ENCODE measurements around the gene LRRC15.

LRRC15 gene

DNA sequence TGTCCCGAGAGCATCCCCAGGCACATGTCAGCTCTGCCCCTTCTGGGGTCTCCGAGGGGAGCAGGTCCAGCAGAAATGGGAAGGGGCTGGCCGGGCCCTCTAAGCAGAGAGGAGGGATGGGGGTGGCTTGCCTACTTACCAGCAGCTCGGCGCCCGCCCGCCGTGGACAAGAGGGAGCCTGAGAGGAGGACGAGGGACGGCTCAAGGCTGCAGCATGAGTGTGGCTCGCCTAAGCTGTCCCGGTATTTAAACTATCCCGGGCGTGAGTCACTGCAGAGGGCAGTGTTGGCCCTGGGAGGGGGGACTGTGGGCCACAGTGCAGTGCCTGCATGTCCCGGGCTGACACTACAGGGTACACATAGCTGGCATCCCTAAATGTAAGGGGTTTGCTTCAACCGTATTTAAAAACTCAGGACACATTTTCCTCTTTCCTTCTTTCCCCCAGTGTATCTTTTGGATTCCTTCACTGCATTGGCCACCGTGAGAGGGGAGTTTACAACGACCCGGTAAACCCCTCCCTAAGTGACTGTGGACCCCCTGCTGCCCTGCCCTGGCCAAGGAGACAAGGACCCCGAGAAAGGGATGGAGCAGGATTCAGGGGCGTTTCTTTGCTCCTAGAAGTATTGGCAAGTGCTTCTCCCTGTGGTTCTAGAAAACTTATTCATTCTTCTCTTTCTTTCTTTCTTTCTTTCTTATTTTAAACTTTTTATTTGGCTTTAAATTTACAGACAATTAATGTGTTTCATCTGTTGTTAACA lies at the start of gene LRRC15:
Gene LRRC15, minus strand, starts transcription at position 222 of the 758 bp plus-strand sequence. CDS start 8,700 bp downstream, outside the sequence.
- DNase-seq = no peak

DNA sequence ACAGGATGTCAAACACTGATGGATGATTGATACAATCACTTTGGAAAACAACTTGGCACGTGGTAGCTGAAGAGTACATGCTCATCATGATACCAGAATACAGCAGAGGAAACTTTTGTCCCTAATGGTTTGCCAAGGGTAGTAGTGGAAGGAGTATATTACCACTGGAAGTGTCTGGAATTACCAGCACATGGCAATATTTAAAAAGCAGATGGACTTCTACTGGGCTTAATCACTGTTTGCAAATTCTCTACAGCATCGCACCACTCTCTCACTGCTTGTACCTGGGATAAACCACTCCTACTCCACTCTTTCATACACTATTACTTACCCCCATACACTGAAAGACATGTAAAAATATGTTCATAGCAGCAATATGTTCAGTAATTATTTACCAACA lies 49.1 kb upstream of the LRRC15 start:
- no peak for DNase-seq

DNA sequence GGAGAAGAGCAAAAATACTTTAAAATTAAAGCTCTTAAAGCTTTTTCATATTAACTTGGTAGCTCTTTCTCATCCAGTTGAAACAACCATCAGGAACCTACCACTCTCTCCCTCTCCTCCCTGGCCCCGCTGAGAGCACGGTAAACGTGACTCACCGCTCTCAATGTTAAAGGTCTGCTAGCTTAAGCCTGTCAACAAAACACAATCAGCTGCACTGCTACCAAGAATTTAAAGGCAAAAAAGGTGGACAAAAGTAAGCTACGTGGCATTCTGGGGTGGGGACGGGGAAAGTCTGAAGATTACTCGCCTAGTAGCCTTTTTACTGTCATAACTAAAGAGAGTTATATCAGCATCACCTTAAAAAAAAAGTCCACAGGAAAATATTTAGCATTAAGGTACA lies 37.9 kb upstream of the LRRC15 start:
- no peak for DNase-seq

DNA sequence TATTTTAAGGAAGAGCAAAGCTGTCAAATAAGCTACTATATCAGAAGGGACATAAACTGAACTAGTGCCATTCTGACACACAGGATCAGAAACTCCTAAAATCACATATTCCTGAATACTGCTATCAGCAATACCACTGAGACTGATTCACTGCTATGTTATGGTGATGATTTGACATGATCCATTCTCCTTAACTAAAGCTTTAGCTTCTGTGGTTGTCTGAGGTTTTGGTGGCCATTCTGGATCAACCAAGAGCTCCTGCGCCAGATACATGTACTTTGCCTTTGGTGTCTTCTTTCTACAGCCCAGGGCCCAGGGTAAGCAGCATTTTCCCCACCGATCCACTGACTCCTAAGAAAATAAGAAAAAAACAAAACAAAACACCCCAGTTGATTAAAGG lies 36.2 kb upstream of the LRRC15 start:
- DNase-seq = no peak

DNA sequence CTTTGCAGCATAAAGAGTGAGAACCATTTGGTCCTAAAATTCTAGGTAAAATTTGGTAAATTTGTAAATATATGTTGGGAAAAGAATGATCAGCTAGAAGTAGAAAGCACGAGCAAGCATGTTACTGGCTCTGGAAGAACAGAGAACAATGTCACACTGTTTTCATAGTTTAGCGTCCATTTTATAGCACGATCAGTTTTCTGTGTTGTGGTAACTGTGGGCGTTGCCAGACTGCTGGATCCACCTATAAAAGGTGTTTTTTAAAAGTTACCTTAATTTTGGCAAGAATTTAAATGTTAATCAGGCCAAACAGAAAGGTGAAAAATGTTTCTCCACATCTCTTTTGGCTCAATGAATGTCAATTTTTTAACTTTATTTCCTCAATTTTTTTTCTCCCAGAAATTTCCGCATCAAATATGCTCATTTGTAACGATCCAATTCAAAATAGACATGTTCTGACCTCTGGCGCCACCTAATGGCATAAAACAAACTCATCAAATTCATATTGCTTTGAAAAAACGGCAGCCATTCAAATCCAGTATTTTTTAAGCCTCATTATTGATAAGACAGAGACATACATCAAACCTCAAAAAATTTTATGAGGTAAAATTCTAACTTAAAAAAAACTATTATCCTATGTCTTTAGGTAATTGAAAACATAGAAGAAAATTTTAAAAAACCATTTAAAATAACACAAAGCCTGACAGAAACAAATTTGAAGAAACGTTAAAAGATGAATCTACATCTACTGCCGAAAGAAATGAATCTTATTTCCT lies 35.0 kb upstream of the LRRC15 start:
- DNase-seq = peak in 1 of 2 donors; percentile 7

DNA sequence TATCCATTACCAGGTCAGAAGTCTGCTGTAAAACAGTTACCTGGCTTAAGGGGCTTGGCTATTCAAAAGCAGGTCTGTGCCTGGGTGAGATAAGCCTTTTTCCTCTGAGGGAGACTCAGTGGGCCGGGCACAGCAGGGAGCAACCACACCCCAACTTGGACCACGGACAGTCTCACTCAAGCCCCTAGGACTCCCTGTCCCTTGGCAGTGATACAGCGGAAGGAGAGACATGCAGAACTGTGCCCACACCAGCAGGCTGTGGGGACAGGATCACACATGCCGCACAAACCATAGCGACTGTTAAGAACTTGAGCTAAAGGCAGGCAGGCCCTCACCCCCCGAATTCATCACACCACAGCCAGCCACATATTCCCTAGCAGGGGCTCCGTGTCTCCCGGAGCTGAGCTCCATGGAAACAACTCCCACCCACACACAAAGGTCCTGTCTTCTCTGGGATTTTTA lies 32.4 kb upstream of the LRRC15 start:
- DNase-seq = no peak

DNA sequence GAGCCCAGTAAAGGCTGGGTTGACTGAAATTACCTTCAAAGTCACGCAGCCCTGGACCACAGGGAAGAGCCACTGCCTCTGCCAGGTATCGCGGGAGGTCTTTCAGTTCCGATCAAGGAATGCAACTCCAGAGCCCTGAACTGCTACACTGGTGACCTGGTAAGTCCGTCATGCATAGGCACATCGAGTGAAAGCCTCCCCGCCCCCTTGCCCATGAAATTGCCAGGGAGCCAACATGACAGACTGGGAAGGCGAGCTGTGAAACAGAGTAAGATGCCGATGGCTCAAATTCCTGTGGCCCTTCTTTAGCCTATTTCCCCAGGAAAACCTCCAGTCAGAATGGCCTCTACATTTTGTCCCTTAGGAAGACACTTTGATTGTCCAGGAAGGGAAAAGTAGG lies 31.8 kb upstream of the LRRC15 start:
- DNase-seq = no peak

DNA sequence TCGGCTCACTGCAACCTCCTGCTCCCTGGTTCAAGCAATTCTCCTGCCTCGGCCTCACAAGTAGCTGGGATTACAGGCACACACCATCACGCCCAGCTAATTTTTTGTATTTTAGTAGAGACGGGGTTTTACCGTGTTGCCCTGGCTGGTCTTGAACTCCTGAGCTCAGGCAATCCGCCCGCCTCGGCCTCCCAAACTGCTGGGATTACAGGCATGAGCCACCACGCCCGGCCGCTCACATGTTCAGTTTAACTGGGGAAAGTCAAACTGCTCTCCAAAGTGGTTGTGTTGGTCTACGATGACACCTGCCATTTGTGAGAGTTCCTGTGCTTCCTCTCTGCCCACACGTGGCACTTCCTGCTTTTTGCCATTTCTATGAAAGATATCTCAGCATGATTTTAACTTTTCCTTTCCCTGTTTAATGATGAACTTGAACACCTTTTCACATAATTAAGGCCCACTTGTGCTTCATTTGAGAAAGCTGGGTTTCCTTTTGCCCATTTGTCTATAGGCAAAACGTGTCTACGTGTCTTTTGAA lies 30.4 kb upstream of the LRRC15 start:
- no peak for DNase-seq

DNA sequence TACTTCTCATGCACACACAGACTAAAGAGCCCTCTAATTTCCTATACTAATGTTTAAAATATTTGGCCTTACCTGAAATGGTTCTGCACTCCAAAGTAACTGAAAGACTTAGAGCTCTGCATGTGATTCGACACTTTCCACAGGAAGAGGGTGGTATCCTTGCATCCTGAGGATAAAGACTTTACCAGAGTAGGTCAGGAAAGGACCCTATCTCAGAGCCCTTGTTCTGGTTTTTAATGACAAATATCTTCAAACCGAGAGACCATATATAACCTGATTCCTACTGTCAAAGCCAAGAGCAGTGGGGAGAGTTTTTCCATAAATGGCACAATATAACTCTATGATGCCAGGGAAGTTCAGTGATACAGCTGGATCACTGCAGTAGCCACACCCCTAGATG lies 29.6 kb upstream of the LRRC15 start, which contains the start of gene GP5:
Gene GP5, minus strand, starts transcription at position 101 of the 400 bp plus-strand sequence. CDS start 984 bp downstream, outside the sequence.
- no peak for DNase-seq

DNA sequence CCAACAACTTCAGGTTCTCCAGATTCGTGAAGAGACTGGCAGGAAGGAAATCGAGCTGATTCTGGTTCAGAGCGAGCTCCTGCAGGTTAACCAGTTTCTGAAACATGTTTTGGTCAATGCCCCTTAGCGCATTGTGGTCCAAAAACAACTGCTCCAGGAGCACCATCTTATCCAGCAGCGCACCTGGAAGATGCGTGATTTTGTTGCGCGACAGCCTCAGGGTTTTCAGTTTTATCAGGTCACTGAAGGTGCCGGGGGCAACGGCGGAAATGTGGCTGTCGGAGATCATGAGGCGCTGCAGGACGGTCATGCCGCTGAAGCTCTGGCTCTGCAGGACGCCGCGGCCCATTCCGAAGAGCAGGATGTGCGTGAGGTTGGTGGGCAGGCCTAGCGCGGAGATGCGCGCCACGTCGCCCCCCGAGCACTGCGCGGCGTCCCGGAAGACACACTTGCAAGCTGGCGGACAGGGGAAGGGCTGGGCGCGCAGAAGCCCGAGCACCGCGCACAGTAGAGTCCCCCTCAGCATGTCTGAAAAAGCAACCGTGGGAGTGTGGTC lies 28.3 kb upstream of the LRRC15 start:
- no peak for DNase-seq

DNA sequence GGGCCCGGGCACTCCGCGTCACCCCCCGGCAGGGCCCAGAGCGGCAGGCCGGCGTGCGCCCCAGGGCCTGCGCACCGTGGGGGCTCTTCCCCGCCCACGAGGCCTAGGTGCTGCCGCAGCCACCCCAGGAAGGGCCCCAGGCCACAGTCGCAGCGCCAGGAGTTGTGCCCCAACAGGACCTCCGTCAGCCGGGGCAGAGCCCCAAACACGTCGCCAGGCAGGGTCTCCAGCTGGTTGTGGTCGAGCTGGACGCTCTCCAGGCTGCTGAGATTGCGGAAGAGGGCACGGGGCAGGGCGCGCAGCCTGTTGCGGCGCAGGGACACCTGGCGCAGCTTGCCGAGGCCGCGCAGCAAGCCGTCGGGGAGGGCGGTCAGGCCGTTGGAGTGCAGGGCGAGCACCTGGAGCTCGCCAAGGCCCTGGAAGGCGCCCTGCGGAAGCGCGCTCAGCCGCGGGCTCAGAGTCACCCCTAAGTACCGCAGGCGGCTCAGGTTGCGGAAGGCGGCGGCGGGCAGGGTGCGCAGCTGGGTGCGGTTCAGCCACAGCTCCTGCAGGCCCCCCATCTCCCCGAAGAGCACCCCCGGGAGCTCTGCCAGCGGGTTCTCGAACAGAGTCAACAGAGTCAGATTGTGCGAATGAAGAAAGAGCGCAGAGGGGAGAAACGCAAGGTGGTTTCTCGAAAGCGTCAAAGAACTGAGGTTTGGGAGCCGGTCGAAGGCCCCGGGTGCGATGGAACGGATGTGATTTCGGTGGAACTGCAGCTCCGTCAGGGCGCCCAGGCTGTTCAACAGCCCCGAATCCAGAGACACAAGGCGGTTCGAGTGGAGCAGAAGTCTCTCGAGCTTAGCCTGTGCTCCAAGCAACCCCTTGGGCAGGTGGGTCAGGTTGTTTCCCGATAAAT lies 27.6 kb upstream of the LRRC15 start:
- peak in 1 of 2 donors; percentile 6 for DNase-seq

DNA sequence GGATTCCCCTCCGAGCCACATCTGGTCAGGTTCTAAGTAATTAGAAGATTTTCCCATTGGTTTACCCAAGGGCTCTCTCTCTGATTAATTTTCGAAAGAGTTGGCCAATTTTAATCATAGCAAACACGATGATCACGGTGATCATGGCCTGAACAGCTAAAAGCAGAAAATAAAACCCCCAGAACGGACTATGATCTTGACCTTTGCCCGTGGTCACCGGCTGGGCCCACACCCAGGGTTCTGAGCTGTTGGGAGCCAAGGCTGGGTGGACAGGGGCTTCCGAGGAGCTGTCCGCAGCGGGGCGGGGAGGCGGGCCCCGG lies 27.0 kb upstream of the LRRC15 start:
- DNase-seq = no peak

DNA sequence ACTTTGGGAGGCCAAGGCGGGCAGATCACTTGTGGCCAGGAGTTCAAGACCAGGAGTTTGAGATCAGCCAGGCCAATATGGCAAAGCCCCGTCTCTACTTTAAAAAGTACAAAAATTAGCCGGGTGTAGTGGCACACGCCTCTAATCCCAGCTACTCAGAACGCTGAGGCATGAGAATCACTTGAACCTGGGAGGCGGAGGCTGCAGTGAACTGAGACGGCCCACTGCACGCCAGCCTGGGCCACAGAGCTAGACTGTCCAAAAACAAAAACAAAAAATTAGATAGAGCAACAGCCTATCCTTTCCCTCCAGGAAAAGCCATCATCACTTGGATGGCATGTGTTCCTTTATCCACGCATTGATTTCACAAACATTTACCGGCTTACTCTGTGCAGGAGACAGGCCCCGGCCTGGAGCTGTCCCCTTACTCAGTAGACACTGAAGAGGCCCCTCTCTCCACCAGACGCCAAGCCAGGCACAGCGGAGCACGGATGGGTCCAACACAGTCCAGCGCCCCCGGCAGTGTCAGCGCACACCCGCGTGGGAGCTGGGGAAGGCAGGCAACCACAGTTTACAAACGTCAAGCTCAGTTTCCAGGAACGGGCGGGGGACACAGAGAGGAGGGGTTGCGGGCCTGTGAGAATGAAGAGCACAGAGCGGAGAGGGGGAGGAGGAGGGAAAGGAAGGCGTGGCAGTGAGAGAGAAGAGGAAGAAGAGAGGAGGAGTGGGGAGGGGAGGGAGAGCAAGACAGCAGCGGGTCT lies 26.4 kb upstream of the LRRC15 start:
- peak in 1 of 2 donors; percentile 65 for DNase-seq

DNA sequence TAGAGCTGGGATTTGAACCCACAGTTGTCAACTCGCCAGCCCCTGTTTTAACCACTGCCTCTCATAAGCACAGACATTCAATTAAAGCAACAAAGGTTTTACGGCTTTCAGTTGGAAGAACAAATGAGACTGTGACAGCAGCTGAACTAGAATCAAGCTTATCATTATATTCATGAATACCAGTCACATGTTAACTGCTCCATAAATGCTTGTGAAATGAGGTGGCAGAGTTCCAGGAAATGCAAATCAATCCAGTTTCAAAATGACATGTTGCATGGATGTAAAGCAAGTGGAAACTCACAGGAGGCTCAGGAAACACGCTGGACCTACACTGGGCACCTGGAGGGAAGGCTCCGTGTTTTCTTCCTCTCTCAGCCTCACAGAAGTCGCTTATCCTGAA lies 25.7 kb upstream of the LRRC15 start:
- DNase-seq = no peak

DNA sequence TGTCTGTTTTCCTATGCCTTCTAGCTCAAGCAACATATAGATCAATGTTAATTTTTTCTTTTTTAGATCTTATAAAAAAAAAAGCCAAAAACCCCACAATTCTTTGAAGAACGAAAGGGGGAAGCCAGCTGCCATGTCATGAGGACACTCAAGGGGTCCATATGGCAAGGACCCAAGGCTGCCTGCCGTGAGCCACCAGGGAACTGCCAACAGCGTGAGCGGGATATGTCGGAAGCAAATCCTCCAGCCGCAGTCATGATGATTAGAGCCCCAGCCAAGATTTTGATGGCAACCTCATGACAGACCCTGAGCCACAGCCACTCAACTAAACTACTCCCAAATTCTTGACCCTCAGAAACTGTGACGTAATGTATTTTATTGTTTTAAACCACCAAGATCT lies 23.0 kb upstream of the LRRC15 start:
- no peak for DNase-seq

DNA sequence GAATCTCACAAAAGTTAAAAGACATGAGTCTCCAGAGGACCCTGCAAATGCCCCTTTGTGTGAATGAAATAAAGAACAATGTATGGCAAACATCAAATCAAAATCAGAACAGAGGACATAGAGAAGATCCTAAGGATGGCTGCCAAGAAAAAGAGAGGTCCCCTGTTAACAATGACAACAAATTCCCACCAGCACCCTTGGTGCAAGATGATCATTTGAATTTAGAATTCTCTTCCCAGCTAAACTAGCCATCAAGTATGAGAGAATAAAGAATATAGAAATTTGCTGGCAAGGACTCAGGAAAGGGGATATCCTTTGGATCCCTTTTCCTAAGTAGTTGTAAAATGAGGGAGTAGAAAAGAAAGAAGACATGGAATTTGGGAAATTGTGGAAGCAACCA lies 21.3 kb upstream of the LRRC15 start:
- DNase-seq = no peak

DNA sequence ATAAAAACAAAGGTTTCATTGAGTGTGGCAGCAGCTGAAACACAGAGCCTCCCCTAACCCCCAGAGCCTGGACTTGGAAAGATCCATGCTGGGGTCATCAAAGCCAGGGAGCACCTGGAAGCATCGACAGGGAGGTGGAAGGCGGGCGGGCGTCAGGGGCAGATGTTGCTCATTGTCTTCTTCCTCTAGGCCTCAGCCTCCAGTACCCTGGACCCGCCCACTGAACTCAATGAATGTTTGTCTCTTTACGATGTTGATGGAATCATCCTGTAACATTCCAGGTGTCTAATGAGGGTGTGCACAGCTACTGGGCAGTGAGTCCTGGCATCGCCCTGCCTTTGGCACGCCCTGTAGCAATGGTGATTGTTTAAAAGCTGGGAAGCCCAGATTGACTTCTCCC lies 19.7 kb upstream of the LRRC15 start:
- DNase-seq = no peak

DNA sequence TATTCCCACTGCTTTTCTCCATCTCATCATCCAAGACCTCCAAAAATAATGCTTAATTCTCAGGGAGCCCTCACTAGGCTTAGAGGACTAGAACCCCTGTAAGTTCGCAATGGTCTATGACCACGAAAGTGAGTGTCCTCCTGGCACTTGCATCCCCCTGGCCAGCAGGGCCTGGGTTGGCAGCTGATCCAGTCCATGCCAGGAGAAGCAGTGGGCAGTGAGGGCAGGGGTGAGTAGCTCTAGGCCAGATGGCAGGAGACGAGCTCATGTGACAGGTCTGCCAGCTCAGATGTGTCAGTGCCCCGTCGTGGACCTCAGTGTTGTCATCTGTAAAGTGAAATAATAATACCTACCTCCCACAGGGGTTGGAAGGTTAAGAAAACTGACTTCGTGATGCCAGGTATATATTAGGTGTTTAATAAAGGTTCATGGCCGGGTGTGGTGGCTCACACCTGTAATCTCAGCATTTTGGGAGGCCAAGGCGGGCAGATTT lies 18.4 kb upstream of the LRRC15 start:
- DNase-seq = no peak

DNA sequence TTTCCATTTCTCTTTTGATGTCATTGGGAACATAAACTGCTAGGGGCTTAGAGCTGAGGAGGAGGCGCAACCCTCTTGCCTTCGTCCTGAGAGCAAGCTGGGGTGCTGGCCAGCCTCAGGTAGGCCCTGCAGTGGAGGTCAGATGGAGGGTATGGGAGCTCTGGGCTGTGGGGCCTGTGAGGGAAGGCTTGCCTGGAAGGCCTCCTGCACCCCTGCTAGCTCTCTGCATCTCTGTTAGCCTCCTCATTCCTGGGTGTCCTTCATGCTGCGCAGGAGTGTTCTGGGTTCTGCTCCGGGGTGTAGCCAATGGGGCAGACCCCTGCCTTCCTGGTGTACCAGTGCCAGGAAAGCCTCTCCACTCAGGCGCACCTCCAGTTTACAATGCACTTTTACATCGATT lies 17.7 kb upstream of the LRRC15 start:
- no peak for DNase-seq

DNA sequence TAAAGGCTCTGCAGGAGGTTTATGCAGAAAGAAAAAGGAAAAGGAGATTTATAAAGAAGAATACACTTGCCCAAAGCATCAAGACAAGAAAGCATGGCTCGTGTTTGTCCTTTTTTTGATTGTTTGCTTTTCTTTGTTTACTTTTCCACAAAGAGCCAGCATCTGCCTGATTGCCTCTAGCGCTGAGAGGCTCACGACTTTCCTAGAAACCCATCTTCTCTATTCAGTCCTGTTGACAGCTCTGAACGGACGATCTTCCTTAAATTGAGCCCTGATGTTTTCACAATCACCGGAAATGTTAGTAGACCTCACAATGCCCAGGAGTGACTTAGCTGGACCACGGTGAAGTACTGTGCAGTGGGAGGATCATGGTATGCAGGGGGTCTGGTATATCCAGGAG lies 17.1 kb upstream of the LRRC15 start:
- DNase-seq = no peak

DNA sequence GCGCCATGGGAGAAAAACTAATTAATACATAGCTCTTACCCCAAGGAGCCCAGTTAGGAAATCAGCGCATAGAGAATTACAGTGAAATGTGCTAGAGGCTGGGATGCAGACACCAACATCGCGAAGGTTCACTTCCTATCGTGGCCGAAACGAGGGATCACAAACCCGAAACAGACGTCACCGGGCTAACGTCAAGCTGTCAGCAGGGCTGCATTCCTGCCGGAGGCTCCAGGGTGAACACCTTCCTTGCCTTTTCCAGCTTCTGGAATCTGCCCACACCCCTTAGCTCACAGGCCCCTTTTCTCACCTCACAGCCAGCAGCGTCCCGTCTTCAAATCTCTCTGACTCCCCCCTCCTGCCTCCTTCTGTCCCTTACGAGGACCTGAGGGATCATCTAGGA lies 16.5 kb upstream of the LRRC15 start:
- DNase-seq = no peak

DNA sequence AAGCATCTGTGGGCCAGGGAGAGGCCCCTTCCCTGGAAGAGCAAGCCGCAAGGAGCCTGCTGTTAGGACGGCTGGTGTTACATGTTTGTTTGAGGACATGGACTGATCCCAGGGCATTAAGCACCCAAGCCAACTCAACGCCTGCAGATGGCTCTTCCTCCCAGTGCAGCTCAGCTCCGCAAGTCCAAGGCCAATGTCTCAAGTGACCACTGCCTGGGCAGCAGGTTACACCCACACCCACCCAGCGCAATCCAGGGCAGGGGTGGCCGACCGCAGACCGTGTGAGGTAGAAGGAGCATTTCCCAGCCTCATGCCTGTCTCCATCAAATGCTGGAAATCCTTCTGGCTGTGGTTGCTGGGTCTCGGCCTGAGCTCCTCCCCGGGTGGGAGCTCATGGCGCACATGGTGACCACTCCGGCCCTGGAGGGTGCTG lies 15.0 kb upstream of the LRRC15 start:
- no peak for DNase-seq
